Fibroblast of skin of left biceps (primary cell): ENCODE results near the gene NECTIN4.
"Not testable (repeated sequence)": the region's sequence is repeated elsewhere in the genome, so short reads cannot be mapped to it uniquely, and the experiment has no call there.

Source experiments
- DNase-seq, 2 experiments: peaks; one replicate each; pipeline ENCODE4 v3.0.0-alpha.2; 2013; ENCODE audit warnings: low read depth in 2 of 2

The NECTIN4 gene

GRCh38 chr1:161082996-161083747 is 6.2 kb downstream of the NECTIN4 start:
- DNase-seq, result no peak

- no peak for DNase-seq
Measured at GRCh38 chr1:161082483-161082882, 6.9 kb downstream of the NECTIN4 start.

DNA sequence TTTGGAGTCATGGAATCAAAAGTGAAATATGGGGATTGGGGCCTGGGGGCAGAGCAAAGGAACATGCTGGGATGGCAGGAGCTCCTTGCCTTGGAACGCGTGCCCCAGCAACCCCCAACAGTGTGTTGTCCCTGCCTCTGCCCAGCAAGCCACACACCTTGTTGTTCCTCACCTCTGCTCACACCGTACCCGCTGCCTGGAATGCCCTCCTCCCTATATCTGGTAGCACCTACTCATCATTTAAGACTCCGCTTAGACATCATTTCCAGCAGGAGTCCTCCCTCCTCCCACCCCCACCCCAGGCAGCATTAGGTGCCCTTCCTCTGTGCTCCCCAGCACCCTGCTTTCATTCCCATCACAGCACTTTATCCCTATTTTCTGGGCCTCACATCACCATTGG is 7.8 kb downstream of the NECTIN4 start:
- no peak for DNase-seq

DNA sequence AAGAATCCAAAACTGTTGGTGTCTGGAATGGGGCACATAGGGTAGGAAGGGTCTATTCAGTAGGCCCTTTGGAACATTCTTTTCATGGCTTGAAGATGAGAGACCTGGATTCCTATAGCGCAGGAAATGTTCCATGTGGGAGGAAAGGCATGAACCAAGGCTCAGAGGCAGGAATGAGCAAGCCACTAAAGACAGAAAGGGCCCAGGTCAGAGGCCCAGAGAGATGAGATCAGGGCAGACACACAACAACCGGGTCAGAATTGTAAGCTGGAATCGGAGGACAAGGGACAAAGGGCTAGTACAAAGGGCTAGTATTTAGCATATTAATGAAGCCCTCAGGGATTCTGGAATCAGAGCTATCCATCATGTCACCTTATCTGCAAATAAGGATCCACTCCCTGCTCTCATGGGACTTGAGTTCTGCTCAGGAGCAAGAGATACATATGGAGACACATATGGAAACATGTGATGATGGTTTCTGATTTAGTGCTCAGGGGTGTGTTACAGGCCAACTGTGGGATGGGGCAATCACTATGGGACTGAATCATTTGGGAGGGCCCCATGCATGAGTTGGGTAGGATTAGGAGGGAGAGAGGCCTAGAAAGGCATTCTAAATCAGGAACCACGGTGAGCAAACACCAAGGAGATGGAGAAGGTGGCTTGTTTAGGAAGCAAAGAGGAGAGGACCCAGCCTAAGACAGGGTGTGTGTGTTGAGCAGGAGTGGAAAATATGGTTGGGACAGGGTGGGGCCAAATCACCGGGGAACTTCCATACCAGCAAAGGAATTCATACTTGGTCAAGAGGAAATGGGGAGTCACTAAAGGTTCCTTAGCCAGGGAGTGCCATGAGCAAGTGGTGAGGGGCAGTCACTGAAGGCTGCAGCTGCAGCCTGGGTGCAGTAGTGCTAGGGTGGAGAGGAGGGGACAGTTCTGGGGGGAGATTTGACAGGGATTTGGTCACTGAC is 8.6 kb downstream of the NECTIN4 start:
- DNase-seq, result no peak

DNA sequence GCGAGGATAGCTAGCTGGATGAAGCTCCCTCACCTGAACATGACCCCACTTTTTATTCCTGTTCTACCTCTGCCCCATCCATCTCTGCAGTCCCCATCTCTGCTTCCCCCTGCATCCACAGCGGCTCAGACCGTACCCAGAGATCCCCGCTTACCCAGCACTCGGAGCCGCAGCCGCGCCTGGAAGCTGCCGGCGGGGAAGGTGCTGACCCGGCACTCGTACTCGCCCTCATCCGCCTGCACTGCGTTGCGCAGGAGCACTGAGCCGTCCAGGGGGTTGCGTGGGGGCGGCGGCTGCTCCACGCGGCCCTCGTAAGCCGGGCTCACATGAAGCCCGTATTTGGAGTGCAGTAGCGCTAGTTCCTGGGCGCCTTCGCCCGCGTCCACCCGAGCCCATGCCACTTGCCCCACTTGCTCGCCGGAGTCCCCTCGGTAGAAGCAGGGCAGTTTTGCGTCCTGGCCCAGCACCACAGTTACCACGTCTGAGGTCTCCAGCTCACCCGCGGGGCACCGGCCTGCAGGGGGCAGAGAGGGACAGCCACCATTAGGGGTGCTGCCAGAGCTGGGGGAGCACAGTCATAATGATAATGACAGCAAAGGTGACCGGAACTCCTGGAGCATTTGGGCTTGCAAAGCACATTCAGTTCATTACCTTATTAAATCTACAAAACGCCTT is 9.8 kb downstream of the NECTIN4 start:
- DNase-seq, result no peak

DNA sequence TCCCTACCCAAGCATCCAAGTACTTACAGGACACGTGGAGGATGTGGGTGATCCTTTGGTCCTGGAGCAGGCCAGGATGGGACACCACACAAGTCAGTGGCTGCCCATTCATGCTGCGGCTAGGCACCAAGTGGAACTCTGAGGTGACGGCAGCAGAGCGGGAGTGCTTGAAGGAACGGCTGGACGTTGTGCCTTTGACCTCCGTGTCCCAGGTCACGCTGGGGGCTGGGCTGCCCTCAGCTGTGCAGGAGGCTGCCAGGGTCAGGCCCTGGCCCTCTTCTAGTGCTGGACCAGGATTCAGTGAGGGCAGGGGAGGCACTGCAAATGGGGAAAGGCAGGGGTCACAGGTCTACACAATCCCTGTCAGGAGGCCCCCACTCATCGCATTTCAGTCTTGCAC is 11.9 kb downstream of the NECTIN4 start:
- no peak for DNase-seq

- no peak for DNase-seq
Measured at GRCh38 chr1:161076410-161076809, 12.9 kb downstream of the NECTIN4 start.

GRCh38 chr1:161074676-161075368 is 14.5 kb downstream of the NECTIN4 start:
- DNase-seq, result no peak

- no peak for DNase-seq
Measured at GRCh38 chr1:161073474-161074121, 15.8 kb downstream of the NECTIN4 start.

DNA sequence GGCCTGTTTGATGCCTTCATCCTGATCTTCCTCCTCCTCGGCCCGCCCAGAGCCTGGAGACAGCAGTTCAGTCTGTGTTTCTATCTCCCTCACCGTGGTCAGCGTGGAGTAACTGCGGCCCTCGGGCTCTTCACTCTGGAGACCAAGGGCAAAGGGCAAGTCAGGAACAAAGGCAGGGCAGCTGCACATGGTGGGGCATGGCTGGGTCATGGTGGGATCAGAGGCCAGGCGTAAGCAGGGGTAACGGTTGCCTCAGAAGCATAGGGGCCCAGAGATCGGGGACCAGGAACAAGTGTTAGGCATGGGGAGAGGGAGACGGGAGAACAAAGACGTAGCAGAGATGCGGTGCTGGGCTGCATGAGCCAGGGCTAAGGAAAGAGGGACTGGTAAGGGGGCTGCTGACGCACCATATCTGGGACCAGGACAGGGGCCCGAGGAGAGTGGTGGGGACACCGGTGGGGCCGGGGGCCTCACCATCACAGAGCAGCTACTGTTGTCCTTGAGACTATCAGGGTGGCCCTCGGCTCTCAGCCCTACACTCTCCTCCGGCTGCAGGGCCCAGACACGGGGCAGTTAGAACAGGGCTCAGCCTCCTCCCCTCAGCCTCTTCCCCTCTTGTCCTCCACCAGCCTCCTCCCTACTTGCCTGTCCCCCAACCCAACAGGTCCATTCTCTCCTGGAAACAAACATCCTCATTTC is 16.5 kb downstream of the NECTIN4 start:
- DNase-seq, result no peak

- DNase-seq, result no peak
Measured at GRCh38 chr1:161071886-161072371, 17.4 kb downstream of the NECTIN4 start.

DNA sequence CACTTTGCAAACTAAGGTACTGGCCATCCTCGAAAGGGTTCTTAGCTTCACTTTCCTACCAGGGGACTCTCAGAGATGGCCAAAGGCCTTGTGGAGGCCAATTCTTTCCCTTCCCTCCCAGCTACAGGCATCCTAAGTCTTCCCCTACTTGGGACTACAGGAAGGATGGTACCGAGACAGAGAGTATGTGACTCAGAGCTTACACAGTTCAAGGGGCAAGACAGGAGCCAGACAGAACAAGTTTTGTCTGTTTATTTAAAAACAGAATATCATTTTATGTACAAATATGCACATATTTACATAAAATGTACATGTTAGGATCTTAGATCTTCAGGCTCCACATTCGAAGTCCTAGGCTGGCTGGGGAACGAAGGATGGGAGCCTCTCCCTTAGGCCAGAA is 18.6 kb downstream of the NECTIN4 start:
- no peak for DNase-seq

DNA sequence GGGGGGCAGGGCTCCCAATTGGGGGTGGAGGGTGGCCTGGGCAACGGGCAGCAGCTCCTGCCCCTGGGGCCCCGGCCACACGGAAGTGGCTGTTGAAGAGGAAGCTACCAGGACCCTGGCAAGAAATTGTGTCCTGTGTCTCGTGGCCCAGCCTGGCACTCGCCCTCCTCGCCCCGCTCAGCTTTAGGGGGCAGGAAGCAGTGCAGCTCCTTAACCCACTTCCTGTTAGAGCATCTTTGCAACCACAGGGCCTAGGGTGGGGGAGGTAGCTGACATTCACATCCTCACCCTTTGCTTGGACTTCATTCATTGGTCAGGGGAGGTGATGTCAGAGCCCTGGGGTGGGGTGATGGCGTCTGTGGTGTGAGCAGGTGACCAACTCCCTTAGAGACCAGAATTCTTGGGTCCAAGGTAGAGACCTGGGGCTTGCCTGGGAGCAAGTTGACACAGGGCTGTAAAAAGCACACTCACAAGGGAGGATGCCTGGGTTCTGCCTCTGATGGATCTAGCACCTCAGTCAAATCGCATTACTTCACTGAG is 19.6 kb downstream of the NECTIN4 start, which contains the start of gene ARHGAP30:
Gene ARHGAP30, minus strand, starts transcription at position 161 of the 540 bp plus-strand sequence. CDS start 267 bp downstream, outside the sequence.
- DNase-seq, result no peak

- no peak for DNase-seq
Measured at GRCh38 chr1:161069241-161069640, 20.1 kb downstream of the NECTIN4 start.

DNA sequence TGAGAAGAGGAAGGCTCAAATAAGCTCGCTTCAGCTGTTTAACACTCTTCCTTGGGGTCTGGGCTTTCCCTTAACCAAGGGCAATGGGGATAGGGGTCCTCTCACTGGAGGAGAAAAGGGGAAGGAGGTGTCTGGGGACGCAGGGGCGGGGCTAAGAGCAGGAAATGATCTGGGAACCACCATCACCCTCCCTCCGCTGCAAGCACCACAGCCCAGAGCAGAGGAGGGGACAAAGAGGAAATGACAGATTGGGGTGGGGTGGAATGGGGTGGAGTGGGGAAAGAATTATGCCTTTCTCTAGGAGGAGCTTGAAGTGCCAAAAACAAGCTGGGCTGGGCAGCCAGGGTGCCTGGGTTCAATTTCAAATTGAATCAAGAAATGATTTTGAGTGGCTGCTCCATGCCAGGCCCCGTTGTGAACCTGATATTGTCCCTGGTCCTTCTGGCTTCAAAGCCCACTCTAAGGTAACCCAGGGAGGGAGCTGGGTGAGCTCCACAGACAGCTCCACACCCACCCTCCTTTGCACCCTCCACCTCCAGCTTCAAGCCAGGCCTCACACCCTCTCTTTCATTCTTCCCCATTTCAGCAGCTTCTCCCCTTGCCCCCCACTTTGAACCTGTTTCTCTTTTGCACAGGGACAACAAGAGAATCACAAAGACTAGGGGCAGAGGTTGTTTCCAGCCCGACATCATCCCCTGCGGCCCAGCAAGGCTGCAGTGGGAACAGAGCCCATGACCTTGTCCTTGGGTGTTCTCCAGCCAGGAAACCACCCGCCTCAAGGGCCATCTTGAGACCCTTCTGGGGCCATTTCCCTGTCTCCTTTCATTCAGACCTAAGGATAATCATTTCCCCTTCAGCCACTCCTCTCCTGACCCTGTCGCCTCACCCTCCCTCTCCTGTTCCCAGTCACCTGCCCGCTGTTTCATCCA is 20.8 kb downstream of the NECTIN4 start:
- DNase-seq, result no peak

GRCh38 chr1:161066694-161067093 is 22.7 kb downstream of the NECTIN4 start:
- DNase-seq, result no peak

- not testable (repeated sequence) for DNase-seq
Measured at GRCh38 chr1:161065681-161066080, 23.7 kb downstream of the NECTIN4 start.

- not testable (repeated sequence) for DNase-seq
Measured at GRCh38 chr1:161063936-161064335, 25.4 kb downstream of the NECTIN4 start.

DNA sequence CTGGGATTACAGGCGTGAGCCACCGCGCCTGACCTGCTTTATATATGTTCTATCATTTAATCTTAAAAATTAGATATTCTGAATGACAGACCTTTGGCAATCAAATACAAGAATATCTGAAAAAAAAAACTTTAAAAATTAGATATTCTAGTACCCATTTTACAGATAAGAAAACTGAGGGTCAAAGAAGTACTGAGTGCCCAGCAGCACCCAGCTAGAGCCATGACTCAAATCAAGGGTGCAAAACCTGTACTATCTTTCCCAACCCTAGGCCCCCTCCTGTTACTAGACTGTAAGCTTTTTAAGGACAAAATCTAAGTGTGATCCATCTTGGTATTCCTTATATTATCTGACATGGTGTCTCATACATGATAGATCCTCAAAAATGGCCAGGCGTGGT is 27.9 kb downstream of the NECTIN4 start:
- no peak for DNase-seq
